RPMI8226 (cell line): Measurements from ENCODE around the gene ABCA4.

ENCODE experiments used
- DNase-seq: peaks from one replicate; pipeline ENCODE4 v3.0.0-alpha.2; 2015

Gene ABCA4

DNA sequence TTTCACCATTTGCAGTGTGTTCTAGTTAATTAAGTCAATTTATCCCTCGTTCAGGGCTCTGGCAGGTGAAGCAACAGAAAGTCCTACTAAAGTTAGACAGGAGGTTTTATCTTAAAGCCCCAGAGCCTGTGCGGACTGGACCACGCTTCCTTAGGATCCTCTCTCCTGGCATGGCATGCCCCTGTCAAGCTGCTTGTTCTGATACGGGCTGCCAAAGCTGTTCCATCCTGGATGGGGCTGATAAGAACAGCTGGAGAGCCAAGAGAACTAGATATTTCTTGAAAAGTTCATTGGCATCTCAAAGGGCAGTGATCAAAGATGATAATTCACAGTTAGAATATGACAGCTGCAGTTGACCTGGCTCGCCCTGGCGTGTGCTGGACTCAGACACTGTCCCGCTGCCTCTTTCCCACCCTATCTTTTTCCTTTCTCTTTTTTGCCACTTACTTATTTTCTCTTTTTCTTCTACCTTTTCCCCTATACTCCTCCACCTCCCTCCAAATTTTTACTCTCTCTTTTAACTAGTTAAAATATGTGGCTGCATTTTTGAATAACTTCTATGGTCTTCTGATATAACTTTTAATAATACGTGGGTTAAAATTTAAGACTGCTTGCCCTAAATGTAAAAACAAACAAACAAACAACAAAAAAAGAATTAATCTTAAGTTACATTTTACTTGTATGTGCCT, 96.7 kb downstream of the ABCA4 start:
- no peak for DNase-seq

DNA sequence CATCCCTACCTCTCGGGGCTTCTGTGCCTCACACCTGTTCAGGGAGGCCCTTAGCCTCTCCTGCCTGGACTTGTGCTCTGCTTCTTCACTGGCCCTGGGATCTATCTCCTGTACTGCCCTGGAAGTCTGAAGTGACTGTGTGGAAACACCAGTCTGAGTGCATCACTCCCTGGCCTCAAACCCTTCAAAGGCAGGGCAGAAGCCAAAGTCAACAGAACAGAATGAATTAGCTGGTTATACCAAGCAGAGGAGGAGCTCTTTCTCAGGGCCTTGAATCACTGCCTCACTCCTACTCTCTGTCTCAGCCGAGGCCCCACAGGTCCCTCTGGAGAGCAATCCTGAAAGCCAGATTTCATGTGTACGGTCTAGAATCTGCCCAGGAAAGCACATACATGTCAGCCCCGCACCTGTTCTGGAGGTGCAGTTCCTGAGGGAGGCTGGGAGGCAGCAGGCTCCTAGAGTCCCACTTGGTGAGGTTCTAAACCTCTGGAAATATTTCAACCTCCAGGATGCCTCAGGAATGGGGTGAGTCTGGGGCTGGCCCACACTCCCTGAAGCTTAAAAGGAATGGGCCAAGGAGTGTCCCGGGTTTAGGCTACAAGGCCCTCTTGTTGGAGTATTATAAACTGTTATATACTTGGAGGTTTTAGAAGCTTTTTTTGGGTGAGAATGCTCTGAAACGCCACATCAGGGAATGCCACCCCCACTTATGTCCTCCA, 98.3 kb downstream of the ABCA4 start:
- DNase-seq: no peak

DNA sequence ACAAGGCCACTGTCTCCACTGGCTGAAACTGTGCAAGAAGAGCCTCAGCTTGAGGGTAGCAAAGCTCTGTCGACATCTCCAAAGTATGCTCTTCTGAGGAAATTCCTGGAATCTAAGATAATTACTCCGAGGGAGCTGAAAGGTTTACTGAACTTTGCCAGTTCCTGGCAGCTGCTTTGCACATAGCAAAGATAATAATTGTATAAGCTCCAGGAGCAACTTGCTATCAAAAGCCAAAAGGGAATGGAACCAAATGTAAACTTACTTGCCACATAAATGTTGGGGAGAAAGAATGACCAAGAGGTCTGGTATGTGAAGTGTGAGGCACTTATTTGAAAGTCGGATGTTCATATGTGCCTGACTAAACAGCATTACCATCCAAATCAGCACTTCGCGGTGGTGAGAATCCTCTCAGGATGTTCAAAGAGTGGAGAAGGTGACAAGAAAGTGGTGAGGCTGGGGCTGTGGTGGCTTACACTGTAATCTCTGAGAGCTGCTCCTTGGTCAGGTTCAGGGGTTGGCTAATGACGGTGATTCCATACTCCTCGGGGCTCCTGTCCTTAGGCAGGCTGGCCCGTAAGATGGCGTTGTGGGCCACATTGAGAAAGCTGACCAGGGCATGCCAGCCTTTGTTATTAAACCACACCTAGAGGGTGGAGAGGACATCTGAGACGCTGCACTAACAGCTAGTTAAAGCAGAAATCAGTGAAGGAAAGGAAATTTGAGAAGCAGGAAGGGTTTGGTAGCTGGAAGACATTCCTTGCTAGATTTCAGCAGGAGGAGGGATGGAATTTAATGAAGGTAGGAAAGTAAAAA, 100.0 kb downstream of the ABCA4 start:
- DNase-seq: no peak

DNA sequence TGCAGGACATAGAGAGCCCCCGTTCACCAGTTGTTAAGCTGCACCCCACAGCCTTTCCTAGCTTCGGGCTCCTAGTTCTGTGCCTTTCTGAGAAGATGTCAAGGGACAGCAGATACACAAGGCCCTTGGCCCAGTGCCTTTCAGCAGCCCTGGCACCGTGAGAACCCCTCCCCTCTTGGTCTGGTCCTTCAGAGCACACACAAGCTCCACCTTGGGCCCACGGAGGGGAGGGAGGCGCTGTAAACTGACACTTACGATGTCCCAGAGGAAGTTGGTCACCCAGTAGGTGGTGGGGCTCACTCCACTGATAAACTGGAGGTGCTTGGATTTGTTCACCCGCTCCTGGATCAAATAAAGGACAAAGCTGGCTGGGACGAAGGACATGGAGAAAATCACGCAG, 101.6 kb downstream of the ABCA4 start:
- DNase-seq: no peak

DNA sequence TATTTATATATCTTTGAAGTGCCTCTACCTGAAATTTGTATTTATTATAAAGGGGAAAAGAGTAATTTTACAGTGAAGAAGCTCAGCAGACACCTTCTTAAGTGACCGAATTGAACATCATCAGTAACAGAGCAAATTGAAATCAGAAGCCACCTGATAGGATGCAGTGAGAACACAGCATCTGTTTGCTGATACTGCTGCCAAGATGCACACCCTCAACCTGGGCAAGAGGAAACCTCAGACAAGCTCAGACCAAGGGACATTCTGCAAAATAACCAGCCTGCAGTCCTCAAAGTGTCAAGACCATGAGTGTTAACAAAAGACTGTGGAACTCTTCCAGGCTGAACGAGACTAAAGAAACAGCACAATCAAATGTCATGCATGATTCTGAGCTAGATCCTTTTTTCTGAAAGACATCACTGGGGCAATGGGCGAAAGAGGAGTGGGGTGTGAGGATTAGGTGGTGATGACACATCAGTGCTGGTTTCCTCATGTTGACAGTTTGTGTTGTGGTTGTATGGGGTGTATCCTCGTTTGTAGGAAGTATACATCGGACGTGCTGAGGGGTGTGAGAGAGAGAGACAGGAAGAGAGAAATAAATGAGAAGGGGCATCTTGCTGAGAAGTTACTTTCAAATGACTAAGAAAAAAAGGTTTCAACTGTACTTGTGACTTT, 103.7 kb downstream of the ABCA4 start:
- DNase-seq: no peak

DNA sequence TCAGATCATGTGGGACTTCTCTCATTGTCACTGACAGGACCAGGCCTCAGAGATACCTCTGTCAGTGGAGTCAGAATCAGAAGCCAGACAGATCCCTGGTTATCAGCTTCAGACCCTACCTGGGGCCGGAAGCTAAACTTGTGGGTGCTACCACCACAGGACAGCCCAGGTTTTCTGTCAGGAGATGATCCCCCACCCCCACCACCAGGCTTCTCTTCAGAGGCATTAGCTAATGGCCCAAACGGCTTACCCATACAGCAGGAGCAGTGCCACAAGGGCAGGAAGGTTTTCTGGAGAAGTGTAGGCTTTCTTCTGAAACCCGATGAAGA, 105.5 kb downstream of the ABCA4 start:
- no peak for DNase-seq

DNA sequence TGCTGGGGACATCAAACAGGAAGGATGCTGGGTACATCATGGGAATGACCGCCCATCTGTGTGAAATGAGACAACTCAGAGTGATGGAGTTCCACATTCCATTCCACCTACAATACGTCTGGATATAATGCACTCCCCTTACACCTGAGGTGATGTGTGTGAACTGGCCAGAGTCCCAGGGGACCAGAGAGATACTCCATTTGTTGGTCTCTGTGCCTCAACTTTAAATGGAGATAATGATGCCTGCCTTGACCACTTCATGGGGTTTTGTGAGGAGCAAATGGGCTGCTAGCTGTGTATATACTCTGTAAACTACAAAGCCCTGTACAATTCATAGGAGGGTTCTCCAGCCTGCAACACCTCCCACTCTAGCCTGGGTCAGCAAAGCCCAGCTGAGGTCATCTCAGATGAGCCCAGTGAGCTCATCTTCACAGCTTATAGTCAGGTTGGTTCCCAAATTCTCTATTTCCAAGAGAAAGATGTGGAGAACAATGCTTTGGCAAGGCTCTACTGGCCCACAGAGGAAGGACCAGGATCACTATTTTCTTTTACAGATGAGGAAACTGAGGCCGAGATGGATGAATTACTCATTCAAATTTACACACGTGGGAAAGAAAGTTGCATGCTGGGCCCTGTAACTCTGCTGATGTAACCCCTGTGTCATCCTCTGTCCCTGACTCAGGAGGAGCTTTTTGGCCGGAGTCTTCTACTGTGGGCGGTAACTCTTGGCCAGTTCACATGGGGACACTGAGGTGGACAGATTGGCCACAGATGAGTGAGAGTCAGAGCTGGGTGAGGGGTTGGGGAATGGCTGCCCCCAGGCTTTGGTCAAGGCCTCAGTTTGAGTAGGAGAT, 106.1 kb downstream of the ABCA4 start:
- DNase-seq: no peak

DNA sequence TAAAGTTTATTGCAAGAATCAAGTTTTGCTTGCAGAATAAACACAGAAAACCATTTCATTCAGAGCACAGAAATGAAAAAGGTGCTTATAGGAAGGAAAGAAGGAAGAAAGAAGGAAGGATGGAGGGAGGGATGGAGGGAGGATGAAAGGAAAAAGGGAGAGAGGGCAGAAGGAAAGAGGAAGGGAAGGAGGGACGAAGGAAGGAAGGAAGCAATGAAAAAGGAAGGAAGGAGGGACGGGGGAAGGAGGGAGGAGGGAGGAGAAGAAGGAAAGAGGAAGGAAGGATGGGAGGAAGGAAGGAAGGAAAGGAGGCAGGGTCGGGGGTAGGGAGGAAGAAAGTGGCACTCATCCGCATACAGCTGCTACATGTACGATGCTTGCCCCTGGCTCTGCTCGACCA, 106.9 kb downstream of the ABCA4 start:
- no peak for DNase-seq

DNA sequence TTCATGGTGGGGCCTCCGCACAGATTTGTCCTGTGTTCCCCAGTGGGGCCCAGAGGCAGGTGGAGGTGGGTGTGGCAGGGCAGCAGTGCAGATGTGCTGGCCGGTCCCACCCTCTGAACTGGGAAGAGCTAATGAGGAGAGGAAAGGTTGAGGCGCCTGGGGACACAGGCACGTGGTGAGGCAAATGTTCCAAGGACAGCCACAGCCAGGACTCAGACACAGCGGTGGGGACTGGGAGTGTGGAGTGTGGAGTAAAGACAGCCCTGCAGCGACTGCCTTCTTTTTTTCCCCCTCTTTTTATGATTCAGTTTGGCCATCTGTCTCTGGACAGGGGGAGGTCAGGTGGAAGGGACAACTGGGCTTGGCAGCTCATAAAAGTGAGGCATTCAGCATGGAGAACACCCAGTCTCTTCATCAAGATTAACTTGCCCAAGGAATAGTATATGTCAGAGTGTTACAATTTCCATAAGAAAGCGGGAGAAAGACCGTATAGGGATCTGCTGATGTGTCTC, 107.5 kb downstream of the ABCA4 start:
- no peak for DNase-seq

DNA sequence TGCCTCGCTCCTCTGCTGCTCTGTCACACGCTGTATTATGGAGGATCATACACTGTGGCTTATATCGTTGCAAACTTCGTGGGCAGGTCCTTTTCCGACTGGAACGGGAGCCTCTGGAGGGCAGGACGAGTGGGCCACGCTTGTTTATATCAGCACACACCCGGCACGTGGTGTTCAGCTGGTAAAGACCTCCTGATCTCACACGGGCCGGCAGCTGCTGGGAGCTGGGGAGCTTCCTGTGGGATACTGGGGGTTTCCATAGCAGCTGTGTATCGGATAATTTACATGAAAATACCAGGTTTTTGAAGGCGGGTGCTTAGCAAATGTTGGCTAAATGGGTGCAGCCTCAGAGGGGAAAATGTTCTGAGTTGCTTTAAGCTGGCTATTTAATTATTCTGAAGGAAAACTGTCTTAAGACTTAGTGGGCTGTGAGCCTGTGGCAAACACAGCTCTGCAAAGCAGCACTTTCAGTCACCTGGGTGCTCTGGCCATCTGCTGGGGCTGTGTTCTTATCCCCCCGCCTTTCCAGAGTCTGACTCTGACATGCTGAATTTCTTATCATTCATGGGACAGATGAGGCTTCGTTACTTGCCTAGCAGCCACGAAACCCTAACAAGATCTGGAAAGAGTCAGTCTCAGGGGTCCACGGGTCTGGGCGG, 108.1 kb downstream of the ABCA4 start:
- peak; percentile 28 for DNase-seq

DNA sequence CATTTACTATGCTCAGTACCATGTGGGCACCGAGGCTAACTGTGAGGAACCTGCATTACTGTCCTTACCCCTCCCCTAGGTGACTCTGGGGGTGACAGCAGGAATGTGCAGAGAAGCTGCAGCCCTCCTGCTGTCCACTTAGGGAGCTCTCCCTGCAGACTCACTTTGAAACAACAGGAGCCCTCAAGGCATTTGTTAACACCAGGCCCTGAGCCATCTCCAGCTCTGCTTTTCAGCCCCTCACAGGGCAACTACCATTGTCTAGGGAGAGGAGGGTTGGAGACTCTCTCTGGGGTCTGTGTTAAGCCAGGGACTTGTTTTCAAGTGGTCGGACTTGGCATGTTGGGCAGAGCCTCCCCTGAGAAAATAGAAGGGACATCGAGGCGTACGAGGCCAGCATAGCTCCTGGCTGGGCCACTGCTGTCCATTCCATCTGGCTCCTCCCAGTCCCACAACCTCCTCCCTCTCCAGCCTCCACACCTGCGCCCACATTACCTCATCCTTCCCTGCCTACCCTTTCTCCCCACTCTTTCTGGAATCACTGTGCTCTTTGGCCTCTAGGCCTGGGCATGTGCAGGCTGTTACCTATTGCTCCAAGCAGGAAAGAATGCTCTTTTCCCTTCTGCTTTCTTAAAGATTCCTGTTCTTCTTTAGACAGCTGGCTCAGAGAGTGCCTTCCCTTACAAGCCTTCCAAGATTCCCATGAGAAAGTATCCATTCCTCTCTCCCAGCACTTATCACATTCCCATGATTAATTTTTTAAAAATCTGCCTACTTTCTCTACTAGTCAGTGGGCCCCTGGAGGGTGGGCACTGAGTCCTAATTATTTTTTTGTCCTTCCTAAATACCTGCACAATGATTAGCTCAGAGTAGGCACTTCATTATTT, 109.0 kb downstream of the ABCA4 start:
- DNase-seq: no peak

DNA sequence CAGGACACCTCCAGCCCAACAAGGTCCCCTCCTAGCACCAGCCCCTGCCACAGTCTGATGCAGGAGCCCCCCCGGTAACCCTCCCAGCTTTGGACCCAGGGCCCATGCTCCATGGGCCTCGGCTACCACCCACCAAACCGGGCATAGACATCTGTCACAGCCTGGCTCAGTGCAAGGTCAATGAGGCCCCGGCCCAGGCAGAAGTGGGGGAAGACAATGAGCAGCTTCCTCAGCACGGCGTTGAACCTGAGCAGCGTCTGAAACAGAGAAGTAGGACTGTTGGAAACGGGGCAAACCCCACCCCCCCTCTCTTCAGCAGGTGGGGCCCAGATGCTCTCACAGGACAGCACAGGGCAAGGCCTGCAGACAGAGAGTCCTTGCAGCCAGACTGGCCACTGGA, 109.8 kb downstream of the ABCA4 start:
- no peak for DNase-seq

DNA sequence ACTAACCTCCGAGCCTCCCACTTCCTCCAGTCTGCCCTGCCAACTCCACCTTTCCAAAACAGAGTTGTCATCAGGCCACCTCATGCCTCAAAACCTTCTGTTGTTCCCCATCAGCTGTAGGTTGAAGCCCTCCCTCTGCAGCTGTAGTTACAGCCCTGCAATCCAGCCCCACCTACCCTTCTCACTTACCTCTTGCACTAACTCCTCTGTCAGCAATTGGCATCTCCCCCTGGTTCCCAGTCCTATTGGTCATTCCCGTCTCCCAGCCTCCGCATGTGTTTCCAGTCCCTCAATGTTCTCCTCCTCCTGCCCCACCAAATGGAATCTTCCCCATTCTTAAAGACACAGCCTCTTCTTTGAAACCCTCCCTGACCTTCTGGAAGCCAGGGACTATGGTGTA, 111.6 kb downstream of the ABCA4 start:
- no peak for DNase-seq

DNA sequence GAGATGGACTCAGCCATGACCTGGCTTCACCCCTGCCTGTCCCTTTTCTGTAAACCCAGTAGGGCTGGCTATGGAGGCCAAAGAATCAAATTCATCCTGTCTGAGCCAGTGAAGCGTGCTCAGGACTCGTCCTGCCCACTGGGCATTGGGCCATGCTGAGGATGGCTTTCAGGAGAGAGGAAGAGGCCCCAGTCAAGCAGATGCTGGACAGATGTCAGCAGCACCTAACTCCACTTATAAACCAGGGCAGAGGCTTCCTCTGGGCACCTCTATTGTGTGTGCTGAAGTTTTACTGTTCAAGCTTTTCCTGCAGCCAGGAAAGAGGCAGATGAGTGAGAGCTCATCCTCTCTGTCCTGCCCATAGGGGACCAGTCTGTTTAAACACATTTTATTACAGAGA, 114.3 kb downstream of the ABCA4 start:
- no peak for DNase-seq

DNA sequence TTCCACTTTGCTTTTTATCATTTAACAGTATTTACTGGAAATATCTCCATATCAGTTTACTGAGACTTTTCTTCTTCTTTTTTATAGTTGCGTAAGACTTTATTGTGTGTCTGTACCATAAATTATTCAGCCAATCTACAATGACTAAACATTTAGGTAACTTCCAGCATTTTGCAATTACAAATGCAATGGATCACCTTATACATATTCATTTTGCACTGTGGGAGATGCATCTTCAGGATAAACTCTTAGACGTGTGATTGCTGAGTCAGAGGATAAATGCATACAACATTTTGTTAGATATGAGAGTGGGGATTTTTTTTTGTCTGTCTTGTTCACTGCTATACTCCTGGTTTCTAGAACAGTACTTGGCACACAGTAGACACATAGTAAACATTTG, 116.0 kb downstream of the ABCA4 start:
- DNase-seq: no peak

DNA sequence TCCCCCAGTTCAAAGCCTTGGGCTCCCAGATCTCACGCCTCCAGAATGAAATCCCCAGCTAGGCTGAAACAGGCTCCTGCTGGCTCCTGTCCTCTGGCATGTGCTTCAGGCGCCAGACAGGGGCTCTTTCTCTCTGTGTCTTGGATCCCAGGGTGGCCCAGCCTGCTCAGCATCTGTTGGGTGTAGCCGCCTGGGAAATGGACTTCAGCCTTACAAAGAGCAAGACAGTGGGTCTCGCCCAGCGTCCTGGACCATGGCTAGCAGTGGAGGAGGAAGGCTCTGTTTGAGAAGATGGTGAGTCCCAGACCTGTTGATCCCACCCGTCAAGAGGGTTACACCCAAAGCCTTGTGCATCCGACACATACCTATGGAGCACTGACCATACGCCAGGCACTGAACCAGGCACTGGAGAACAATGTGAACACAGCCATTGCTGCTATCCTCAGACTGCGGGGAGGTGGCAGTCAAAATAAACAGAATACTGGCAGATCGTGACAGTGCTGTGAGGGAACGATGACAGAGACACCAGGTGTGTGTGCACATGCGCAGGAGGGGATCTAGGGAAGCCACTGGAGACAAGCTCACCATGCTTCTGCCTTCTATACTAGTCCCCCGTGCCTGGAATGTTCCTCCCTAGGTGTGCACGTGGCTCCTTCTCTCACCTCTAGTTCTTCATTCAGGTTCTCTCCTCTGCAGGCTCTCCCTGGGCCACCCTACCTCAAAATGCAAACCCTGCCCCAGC, 118.7 kb downstream of the ABCA4 start:
- DNase-seq: no peak

DNA sequence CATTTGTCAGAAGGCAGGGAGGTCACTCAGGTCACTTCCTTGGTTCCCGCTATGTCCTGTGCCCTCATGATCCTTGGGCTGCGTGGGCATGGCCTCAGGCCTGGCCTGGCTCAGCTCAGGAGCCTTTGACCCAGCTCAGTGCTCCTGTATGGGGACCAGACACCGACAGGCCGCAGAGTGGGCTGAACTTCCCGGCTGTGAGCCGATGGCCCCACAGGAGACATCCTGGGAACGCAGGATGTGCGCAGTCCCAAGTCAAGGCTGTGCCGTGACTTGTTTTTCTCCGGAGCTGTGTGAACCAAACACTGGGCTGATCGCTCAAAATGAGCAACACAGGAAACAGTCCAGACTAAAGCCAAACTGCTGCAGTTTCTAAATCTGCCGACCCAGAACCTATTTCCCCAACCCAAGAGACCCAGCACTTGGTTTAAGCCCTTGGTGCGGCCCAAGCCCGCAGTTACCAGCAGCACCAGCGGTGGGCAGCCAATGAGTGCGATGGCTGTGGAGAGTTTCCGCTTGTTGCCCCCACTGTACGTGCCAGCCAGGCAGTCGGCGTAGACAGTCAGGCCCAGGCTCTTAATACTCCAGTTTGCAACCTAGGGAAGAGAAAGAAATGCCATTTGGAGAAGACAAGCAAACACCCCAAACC, 119.4 kb downstream of the ABCA4 start:
- no peak for DNase-seq

DNA sequence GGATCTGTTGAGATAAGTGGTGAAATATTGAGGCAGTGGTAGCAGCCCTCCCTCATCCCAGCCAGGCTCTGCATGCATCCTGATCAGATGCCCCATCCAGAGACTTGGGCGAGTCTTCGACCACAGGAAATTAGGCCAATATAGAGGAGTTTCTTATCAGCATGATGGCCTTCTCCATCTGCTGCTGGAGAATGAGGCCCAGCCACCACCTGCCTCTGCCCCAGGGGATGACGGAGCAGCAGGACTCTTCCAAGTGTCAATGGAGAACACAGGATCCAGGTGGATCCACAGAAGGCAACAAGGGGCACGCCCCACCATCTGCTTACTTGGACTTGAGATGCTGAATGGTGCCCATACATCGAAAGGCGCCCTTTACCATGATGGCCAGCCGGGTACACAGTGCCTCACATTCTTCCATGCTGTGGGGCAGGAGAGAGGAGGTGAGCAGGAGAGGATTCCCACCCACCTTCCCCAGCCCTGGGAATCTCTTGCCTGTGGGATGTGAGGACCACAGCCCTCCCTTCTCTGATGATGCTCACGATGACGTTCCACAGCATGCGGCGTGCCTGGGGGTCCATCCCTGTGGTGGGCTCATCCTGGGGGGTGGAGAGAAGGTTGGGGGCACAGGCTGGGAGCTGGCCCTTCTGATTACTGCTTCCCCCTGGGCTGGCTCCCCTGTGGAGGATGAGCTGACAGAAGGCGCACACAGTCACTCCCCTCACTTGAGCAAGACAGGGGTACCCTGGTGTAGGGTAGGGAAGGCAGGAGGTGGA, 120.3 kb downstream of the ABCA4 start:
- DNase-seq: no peak
